CD14-positive monocyte (primary cell): ENCODE data around the gene ANKRD9. TPM values are rescaled to one million over a fixed set of nuclear protein-coding genes. Genes with fewer than 3 reads are reported as not detected.

ENCODE experiments used
- DNase-seq, 3 donors: peaks; one replicate each; pipeline ENCODE4 v3.0.0-alpha.2; 2011 to 2022
- H2AFZ ChIP-seq: 2 replicates; pipeline ENCODE4 v1.6.0; 2012; ENCODE audit warnings: mild to moderate bottlenecking, low read depth, low read length, inconsistent platforms; ENCODE audit not compliant: insufficient read depth, poor library complexity, severe bottlenecking
- H3K27ac ChIP-seq, 2 donors: 1 replicate in 1 of 2; 2 replicates in 1 of 2; pipeline ENCODE4 v1.5.1; 2012 to 2013; ENCODE audit warnings: low read length in 2 of 2, control low read depth in 1 of 2, inconsistent platforms in 1 of 2, low read depth in 1 of 2, mild to moderate bottlenecking in 1 of 2
- H3K27me3 ChIP-seq, 2 donors: one replicate each; pipeline versions ENCODE4 v1.6.0 to v1.6.1; 2011 to 2013; ENCODE audit warnings: low read length in 2 of 2; ENCODE audit not compliant: control insufficient read depth in 2 of 2, insufficient read depth in 2 of 2
- H3K36me3 ChIP-seq, 2 donors: replicated peaks in 1 of 2; 1 replicate in 1 of 2; 2 replicates in 1 of 2; pipeline versions ENCODE4 v1.5.1 to v1.6.1; 2012 to 2013; ENCODE audit warnings: low read length in 2 of 2, control low read depth in 1 of 2, inconsistent platforms in 1 of 2, mild to moderate bottlenecking in 1 of 2; ENCODE audit not compliant: insufficient read depth in 2 of 2, control insufficient read depth in 1 of 2
- H3K4me1 ChIP-seq, 2 donors: 1 replicate in 1 of 2; 2 replicates in 1 of 2; pipeline versions ENCODE4 v1.5.1 to v1.6.1; 2012 to 2013; ENCODE audit warnings: low read length in 2 of 2, control low read depth in 1 of 2, inconsistent platforms in 1 of 2, mild to moderate bottlenecking in 1 of 2, moderate library complexity in 1 of 2; ENCODE audit not compliant: insufficient read depth in 2 of 2, control insufficient read depth in 1 of 2
- H3K4me2 ChIP-seq: replicated peaks from 2 replicates; pipeline ENCODE3; 2012; ENCODE audit warnings: low read length, moderate library complexity, mild to moderate bottlenecking; ENCODE audit not compliant: poor library complexity, severe bottlenecking; ENCODE audit errors: extremely low read depth
- H3K4me3 ChIP-seq, 3 experiments: fragments of 200-600 bp in 1 of 3; sonication (generic) in 1 of 3; replicated peaks in 1 of 3; 1 replicate in 2 of 3; 2 replicates in 1 of 3; pipeline ENCODE4 v1.5.1; 2011 to 2013; ENCODE audit warnings: low read length in 3 of 3, mild to moderate bottlenecking in 3 of 3, control low read depth in 2 of 3, low read depth in 2 of 3, inconsistent platforms in 1 of 3, moderate library complexity in 1 of 3
- H3K79me2 ChIP-seq: 2 replicates; pipeline ENCODE4 v1.6.0; 2012; ENCODE audit warnings: mild to moderate bottlenecking, control low read depth, inconsistent platforms, low read length, moderate library complexity; ENCODE audit not compliant: insufficient read depth
- H3K9ac ChIP-seq: 2 replicates; pipeline ENCODE4 v1.6.0; 2017; ENCODE audit warnings: low read length, mild to moderate bottlenecking; ENCODE audit not compliant: insufficient read depth, poor library complexity, severe bottlenecking
- H3K9me3 ChIP-seq, 2 donors: replicated peaks in 1 of 2; 1 replicate in 1 of 2; 2 replicates in 1 of 2; pipeline versions ENCODE4 v1.5.1 to v1.6.1; 2012 to 2013; ENCODE audit warnings: low read length in 2 of 2, control low read depth in 1 of 2; ENCODE audit not compliant: control insufficient read depth in 1 of 2, insufficient read depth in 1 of 2
- H4K20me1 ChIP-seq: 2 replicates; pipeline ENCODE4 v1.6.0; 2012; ENCODE audit warnings: mild to moderate bottlenecking, low read length, control low read depth, moderate library complexity; ENCODE audit not compliant: insufficient read depth
- H3K27ac Mint-ChIP-seq, 7 donors: one replicate each; pipeline ENCODE4 v1.8.0; 2020; ENCODE audit warnings: mild to moderate bottlenecking in 7 of 7, mixed read lengths in 7 of 7, moderate library complexity in 6 of 7, inconsistent platforms in 2 of 7
- H3K27me3 Mint-ChIP-seq, 3 donors: one replicate each; pipeline ENCODE4 v1.8.0; 2021 to 2022; ENCODE audit warnings: low read depth in 3 of 3, mild to moderate bottlenecking in 3 of 3, mixed read lengths in 3 of 3, moderate library complexity in 3 of 3, inconsistent platforms in 1 of 3
- H3K36me3 Mint-ChIP-seq, 2 donors: one replicate each; pipeline ENCODE4 v1.8.0; 2020; ENCODE audit warnings: mixed read lengths in 2 of 2, inconsistent platforms in 1 of 2, mild to moderate bottlenecking in 1 of 2
- H3K4me1 Mint-ChIP-seq: one replicate; pipeline ENCODE4 v1.8.0; 2020; ENCODE audit warnings: mild to moderate bottlenecking, mixed read lengths
- H3K4me3 Mint-ChIP-seq, 2 donors: one replicate each; pipeline ENCODE4 v1.8.0; 2020; ENCODE audit warnings: mild to moderate bottlenecking in 2 of 2, mixed read lengths in 2 of 2, moderate library complexity in 1 of 2
- H3K9me3 Mint-ChIP-seq, 7 donors: one replicate each; pipeline ENCODE4 v1.8.0; 2020 to 2022; ENCODE audit warnings: mixed read lengths in 7 of 7, mild to moderate bottlenecking in 6 of 7, moderate library complexity in 6 of 7, inconsistent platforms in 2 of 7
- CTCF ChIP-seq: fragments of 200-600 bp; IDR thresholded peaks from one replicate; pipeline ENCODE4 v1.8.0; 2022; ENCODE audit warnings: antibody characterized with exemption, mild to moderate bottlenecking
- WGBS: methylation state at CpG from one replicate; pipeline ENCODE4 v1.1.5; 2013; ENCODE audit warnings: missing lambda C conversion rate; ENCODE audit not compliant: insufficient coverage; 5-methylcytosine and 5-hydroxymethylcytosine counted together
- intact Hi-C, 2 donors: fragments of 100-400 bp; cut with micrococcal nuclease; formaldehyde crosslinking; loops; one replicate each; pipeline versions ENCODE4 v1.15.0 to v1.15.1; 2023
- polyA plus RNA-seq, 3 donors: library from polyadenylated mRNA; depleted of rRNA in 1 of 3; unstranded in 2 of 3; stranded (reverse) in 1 of 3; fragments of 300-500 nt in 2 of 3; fragments of >200 nt in 1 of 3; fragmentation: Illumina TruSeq in 2 of 3; gene quantifications; 1 replicate in 2 of 3; 2 replicates in 1 of 3; pipeline ENCODE4 v1.2.3, GENCODE V29; 2012 to 2021

Gene ANKRD9
- polyA plus RNA-seq, 3 donors = 0.43 to 10.8 (median 0.83) TPM

- no peaks in the 10 kb centered on the region for H3K79me2 ChIP-seq
- intact Hi-C loops = no loop called here
- no peaks in the 10 kb centered on the region for H3K4me1 ChIP-seq
- no peaks in the 10 kb centered on the region for H3K9me3 ChIP-seq
- no peak overlapping the region for H3K9ac ChIP-seq
- H4K20me1 ChIP-seq = no peaks in the 10 kb centered on the region
- TF ChIP-seq CTCF = no peak
- H3K27ac Mint-ChIP-seq = peak overlapping the region in 2 of 7 donors; percentile 3 to 52
- peaks cover 0 to 3% (median 2%) of the 10 kb centered on the region in 3 donors for H3K27me3 Mint-ChIP-seq
- H3K4me3 ChIP-seq = no peak overlapping the region
- no peak overlapping the region for H2AFZ ChIP-seq
- H3K36me3 Mint-ChIP-seq = peaks cover 32 to 44% of the 10 kb centered on the region in 2 donors
- peaks cover 0 to 14% (median 4%) of the 10 kb centered on the region in 7 donors for H3K9me3 Mint-ChIP-seq
- peaks cover 4 to 17% of the 10 kb centered on the region in 2 donors for H3K36me3 ChIP-seq
- 98% methylated on average over 14 of the region's 17 CpGs for WGBS
- H3K4me2 ChIP-seq = no peak overlapping the region
- no peaks in the 10 kb centered on the region for H3K27me3 ChIP-seq
- DNase-seq = no peak
- no peaks in the 10 kb centered on the region for H3K4me1 Mint-ChIP-seq
- no peak overlapping the region for H3K4me3 Mint-ChIP-seq
- no peak overlapping the region for H3K27ac ChIP-seq
Measured at GRCh38 chr14:102486513-102487203, 22.9 kb downstream of the ANKRD9 start.

GRCh38 chr14:102485693-102486512, 23.7 kb downstream of the ANKRD9 start:
- WGBS = 93% methylated on average over 10 of the region's 11 CpGs
- no peaks in the 10 kb centered on the region for H4K20me1 ChIP-seq
- no peak overlapping the region for H3K4me3 ChIP-seq
- no peaks in the 10 kb centered on the region for H3K4me1 Mint-ChIP-seq
- H3K27me3 Mint-ChIP-seq = peaks cover 0 to 3% (median 2%) of the 10 kb centered on the region in 3 donors
- H3K4me3 Mint-ChIP-seq = no peak overlapping the region
- H3K36me3 ChIP-seq = peaks cover 4 to 17% of the 10 kb centered on the region in 2 donors
- DNase-seq = no peak
- peaks cover 0 to 14% (median 4%) of the 10 kb centered on the region in 7 donors for H3K9me3 Mint-ChIP-seq
- H3K4me1 ChIP-seq = no peaks in the 10 kb centered on the region
- no peaks in the 10 kb centered on the region for H3K27me3 ChIP-seq
- H3K79me2 ChIP-seq = no peaks in the 10 kb centered on the region
- no peaks in the 10 kb centered on the region for H3K9me3 ChIP-seq
- H3K36me3 Mint-ChIP-seq = peaks cover 32 to 44% of the 10 kb centered on the region in 2 donors
- H3K9ac ChIP-seq = no peak overlapping the region
- intact Hi-C loops = no loop called here
- H3K27ac ChIP-seq = no peak overlapping the region
- no peak overlapping the region for H2AFZ ChIP-seq
- no peak overlapping the region for H3K4me2 ChIP-seq
- peak overlapping the region in 2 of 7 donors; percentile 52 to 61 for H3K27ac Mint-ChIP-seq
- TF ChIP-seq CTCF = no peak
